ENCODE measurements around the gene SLC49A3.

SLC49A3 gene

GRCh38 chr4:654503-654845, 34.5 kb downstream of the SLC49A3 start:
- H2AFZ ChIP-seq (ENCODE audit: low read length): no peak overlapping the region
- no peak overlapping the region for H3K4me3 ChIP-seq (ENCODE audit: low read length, poor library complexity, severe bottlenecking)
- no peaks in the 10 kb centered on the region for H3K9me2 ChIP-seq (replicated peaks; ENCODE audit: low read depth, low read length)
- peaks cover 11% of the 10 kb centered on the region; the same call in 1 of the 2 replicates for H3K9me3 ChIP-seq (ENCODE audit: insufficient read depth, low read depth, low read length)
- no peak overlapping the region for H3K4me2 ChIP-seq (ENCODE audit: low read depth, low read length, poor library complexity, severe bottlenecking)
- H4K20me1 ChIP-seq (ENCODE audit: insufficient read depth, low read length, poor library complexity, severe bottlenecking): no peaks in the 10 kb centered on the region
- TF ChIP-seq CTCF (conservative IDR thresholded peaks at IDR 0.05; ENCODE audit: low read length) (no peak), EZH2phosphoT487 (IDR thresholded peaks at IDR 0.05; ENCODE audit: borderline replicate concordance) (no peak)
- no peaks in the 10 kb centered on the region for H3K36me3 ChIP-seq (ENCODE audit: insufficient read depth, low read length)
- H3K9ac ChIP-seq (ENCODE audit: low read depth, low read length, poor library complexity, severe bottlenecking): no peak overlapping the region
- no peaks in the 10 kb centered on the region for H3K27me3 ChIP-seq (ENCODE audit: insufficient read depth, low read length, poor library complexity, severe bottlenecking)
- H3K79me2 ChIP-seq (ENCODE audit: insufficient read depth, low read length): no peaks in the 10 kb centered on the region
- no peaks in the 10 kb centered on the region for H3F3A ChIP-seq (ENCODE audit: low read depth)
- no peaks in the 10 kb centered on the region for H3K4me1 ChIP-seq (ENCODE audit: insufficient read depth, low read length, poor library complexity, severe bottlenecking)

- TF ChIP-seq CTCF (conservative IDR thresholded peaks at IDR 0.05; ENCODE audit: low read length) (no peak), EZH2phosphoT487 (IDR thresholded peaks at IDR 0.05; ENCODE audit: borderline replicate concordance) (no peak)
- no peaks in the 10 kb centered on the region for H3K4me1 ChIP-seq (ENCODE audit: insufficient read depth, low read length, poor library complexity, severe bottlenecking)
- H3K79me2 ChIP-seq (ENCODE audit: insufficient read depth, low read length): no peaks in the 10 kb centered on the region
- no peak overlapping the region for H3K4me3 ChIP-seq (ENCODE audit: low read length, poor library complexity, severe bottlenecking)
- H3K9me3 ChIP-seq (ENCODE audit: insufficient read depth, low read depth, low read length): peaks cover 16% of the 10 kb centered on the region; the same call in 1 of the 2 replicates
- H3K36me3 ChIP-seq (ENCODE audit: insufficient read depth, low read length): no peaks in the 10 kb centered on the region
- H3K9me2 ChIP-seq (replicated peaks; ENCODE audit: low read depth, low read length): no peaks in the 10 kb centered on the region
- H3K4me2 ChIP-seq (ENCODE audit: low read depth, low read length, poor library complexity, severe bottlenecking): no peak overlapping the region
- H3K27me3 ChIP-seq (ENCODE audit: insufficient read depth, low read length, poor library complexity, severe bottlenecking): no peaks in the 10 kb centered on the region
- H2AFZ ChIP-seq (ENCODE audit: low read length): no peak overlapping the region
- H3K9ac ChIP-seq (ENCODE audit: low read depth, low read length, poor library complexity, severe bottlenecking): no peak overlapping the region
- no peaks in the 10 kb centered on the region for H4K20me1 ChIP-seq (ENCODE audit: insufficient read depth, low read length, poor library complexity, severe bottlenecking)
- no peaks in the 10 kb centered on the region for H3F3A ChIP-seq (ENCODE audit: low read depth)
These were observed 35.0 kb downstream of the SLC49A3 start for GRCh38 chr4:653831-654502.

- H3F3A ChIP-seq (ENCODE audit: low read depth): no peaks in the 10 kb centered on the region
- TF ChIP-seq CTCF (conservative IDR thresholded peaks at IDR 0.05; ENCODE audit: low read length) (no peak), EZH2phosphoT487 (IDR thresholded peaks at IDR 0.05; ENCODE audit: borderline replicate concordance) (no peak)
These were observed 35.7 kb downstream of the SLC49A3 start for GRCh38 chr4:653080-653821.

More at GRCh38 chr4:653080-653821, 35.7 kb downstream of the SLC49A3 start:
- no peak overlapping the region for H3K4me2 ChIP-seq (ENCODE audit: low read depth, low read length, poor library complexity, severe bottlenecking)
- no peaks in the 10 kb centered on the region for H3K36me3 ChIP-seq (ENCODE audit: insufficient read depth, low read length)
- no peaks in the 10 kb centered on the region for H3K4me1 ChIP-seq (ENCODE audit: insufficient read depth, low read length, poor library complexity, severe bottlenecking)
- no peaks in the 10 kb centered on the region for H3K79me2 ChIP-seq (ENCODE audit: insufficient read depth, low read length)
- no peak overlapping the region for H3K4me3 ChIP-seq (ENCODE audit: low read length, poor library complexity, severe bottlenecking)
- H2AFZ ChIP-seq (ENCODE audit: low read length): no peak overlapping the region
- no peaks in the 10 kb centered on the region for H3K27me3 ChIP-seq (ENCODE audit: insufficient read depth, low read length, poor library complexity, severe bottlenecking)
- no peak overlapping the region for H3K9ac ChIP-seq (ENCODE audit: low read depth, low read length, poor library complexity, severe bottlenecking)
- no peaks in the 10 kb centered on the region for H4K20me1 ChIP-seq (ENCODE audit: insufficient read depth, low read length, poor library complexity, severe bottlenecking)
- no peaks in the 10 kb centered on the region for H3K9me2 ChIP-seq (replicated peaks; ENCODE audit: low read depth, low read length)
- peaks cover 20% of the 10 kb centered on the region; the same call in 1 of the 2 replicates for H3K9me3 ChIP-seq (ENCODE audit: insufficient read depth, low read depth, low read length)
